Measurements from ENCODE around the gene GULP1. TPM values are rescaled to one million over a fixed set of nuclear protein-coding genes. Genes with fewer than 3 reads are reported as not detected.

The GULP1 gene
- total RNA-seq, 3 donors from 2014 or later, result 9.0 to 35.7 (median 15.1) TPM

DNA sequence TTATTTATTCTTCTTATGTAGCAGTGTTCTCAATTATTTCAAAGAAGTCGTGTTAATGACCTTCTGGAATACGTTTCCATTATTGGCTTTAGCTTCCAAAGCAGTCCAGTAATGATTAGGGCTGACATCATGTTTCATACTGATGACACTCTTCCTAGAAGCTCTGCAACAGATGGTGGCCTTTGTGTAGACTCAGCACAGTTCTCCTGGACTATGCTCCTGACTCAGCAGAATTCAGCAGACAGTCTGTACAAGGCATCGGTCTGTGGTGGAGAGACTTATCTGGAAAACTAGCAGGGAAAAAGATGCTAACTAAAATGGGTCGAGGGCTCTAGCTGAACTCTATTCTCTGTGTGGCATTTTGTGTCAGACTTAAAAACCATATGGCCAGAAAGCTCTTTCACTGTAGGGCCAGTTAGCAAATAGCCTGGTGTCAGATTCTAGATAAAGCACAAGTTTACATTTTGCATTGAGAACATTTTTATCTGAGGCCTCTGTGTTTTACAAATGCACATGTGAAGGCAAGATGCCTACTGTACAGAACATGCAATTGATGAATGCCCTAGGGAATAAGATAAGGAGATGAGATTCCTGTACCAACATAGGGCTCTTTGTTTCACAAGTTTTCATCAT is 35.1 kb downstream of the GULP1 start:
- H3K4me3 ChIP-seq, result no peak overlapping the region
- DNase-seq (no peak), ATAC-seq (peak; percentile 45)
- H3K4me1 ChIP-seq (ENCODE audit: low read depth), result no peaks in the 10 kb centered on the region
- no peaks in the 10 kb centered on the region for H3K9me3 ChIP-seq
- TF ChIP-seq, protein P1, sequence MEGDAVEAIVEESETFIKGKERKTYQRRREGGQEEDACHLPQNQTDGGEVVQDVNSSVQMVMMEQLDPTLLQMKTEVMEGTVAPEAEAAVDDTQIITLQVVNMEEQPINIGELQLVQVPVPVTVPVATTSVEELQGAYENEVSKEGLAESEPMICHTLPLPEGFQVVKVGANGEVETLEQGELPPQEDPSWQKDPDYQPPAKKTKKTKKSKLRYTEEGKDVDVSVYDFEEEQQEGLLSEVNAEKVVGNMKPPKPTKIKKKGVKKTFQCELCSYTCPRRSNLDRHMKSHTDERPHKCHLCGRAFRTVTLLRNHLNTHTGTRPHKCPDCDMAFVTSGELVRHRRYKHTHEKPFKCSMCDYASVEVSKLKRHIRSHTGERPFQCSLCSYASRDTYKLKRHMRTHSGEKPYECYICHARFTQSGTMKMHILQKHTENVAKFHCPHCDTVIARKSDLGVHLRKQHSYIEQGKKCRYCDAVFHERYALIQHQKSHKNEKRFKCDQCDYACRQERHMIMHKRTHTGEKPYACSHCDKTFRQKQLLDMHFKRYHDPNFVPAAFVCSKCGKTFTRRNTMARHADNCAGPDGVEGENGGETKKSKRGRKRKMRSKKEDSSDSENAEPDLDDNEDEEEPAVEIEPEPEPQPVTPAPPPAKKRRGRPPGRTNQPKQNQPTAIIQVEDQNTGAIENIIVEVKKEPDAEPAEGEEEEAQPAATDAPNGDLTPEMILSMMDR (IDR thresholded peaks at IDR 0.05), result no peak
- H3K36me3 ChIP-seq (ENCODE audit: low read depth), result no peaks in the 10 kb centered on the region
- intact Hi-C loops (cut with DNase I, micrococcal nuclease), result no loop called here

DNA sequence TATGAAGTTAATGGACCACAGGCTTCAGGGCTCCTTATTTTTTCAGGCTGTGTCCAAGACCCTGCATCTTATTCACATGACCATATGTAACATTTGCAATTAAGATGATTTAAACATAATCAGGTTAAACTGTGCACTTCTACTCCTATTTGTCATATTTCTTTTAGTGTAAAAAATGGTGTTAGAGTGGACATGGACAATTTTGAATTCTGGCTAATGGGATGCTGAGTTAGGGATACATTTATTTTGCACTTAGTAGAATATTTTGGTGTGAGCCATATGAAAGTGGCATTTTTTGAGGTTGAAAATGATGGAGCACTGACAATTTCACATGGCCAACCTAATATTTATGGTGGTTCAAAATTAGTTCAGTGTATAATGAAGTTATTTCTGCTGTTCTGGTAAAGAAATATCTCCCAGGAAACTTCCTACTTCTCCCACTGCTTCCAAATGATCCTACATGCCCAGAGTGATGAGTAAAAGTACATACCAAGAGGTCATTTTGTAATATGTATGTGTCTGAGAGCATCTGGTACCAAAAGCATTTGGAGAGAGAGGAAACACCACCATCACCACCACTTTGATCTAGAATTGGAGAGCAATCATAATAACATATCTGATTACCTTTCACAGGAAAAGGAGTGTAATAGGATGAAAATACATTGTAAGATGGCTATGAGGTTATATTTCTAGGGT is 36.0 kb downstream of the GULP1 start:
- DNase-seq (no peak), ATAC-seq (no peak)
- no peaks in the 10 kb centered on the region for H3K4me1 ChIP-seq (ENCODE audit: low read depth)
- intact Hi-C loops (cut with DNase I, micrococcal nuclease), result no loop called here
- no peaks in the 10 kb centered on the region for H3K9me3 ChIP-seq
- TF ChIP-seq, protein P1 (IDR thresholded peaks at IDR 0.05), result no peak
- H3K4me3 ChIP-seq, result no peak overlapping the region
- no peaks in the 10 kb centered on the region for H3K36me3 ChIP-seq (ENCODE audit: low read depth)

DNA sequence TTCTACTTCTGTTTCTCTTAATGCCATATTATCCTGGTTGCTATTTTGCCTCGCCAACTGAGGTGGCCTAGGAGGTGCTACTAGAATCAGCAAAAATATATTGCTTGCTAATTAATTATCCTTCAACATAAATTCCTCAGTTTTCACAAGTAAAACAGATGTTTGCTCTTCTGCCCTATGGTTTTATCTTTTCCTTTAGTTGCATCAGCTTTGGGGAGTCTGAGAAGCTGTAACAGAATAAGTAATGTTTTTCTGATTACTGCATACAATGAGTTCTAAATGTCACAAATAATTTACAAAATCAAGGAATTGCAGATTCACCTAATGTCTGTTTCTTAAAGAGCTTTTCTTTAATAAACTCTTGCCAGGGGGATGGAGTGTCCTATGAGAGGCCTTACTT is 36.7 kb downstream of the GULP1 start:
- TF ChIP-seq, protein P1 (IDR thresholded peaks at IDR 0.05), result no peak
- H3K4me1 ChIP-seq (ENCODE audit: low read depth), result no peaks in the 10 kb centered on the region
- no peak overlapping the region for H3K4me3 ChIP-seq
- ATAC-seq, result no peak
- intact Hi-C loops (cut with DNase I, micrococcal nuclease), result no loop called here
- no peaks in the 10 kb centered on the region for H3K9me3 ChIP-seq
- no peaks in the 10 kb centered on the region for H3K36me3 ChIP-seq (ENCODE audit: low read depth)
- DNase-seq, result no peak

DNA sequence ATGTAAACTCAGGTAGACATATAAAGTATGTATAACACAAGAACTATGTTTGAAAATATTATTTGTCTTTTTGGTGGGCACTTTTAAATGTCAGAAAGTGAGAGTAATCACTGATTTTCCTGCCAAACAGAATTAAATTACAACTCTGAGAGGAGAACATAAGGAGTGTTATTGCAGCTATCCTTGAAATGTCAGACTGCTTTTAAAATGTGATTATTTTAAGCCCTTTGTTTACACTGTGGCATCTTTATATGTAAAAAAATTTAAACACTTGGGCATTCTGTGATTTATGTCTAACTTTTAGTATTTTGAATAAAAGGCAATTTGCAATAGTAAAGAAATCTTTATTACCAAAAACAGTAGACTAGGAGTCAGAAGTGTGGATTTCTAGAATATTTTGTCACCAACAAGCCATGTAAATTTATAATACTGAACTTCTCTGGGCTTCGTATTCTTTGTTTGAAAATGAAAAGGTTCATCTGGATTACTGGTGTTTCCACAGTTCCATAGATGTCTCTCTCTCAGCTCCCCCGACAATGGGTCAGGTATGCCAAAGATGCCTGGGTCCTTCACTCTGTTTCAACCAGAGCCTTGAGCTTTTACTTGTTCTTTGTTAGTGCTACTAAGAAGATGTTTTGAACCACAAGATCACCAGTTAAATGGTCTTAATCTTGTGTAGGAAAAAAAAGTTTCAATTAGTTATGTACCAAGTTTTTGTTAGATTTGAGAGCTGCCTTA is 38.8 kb downstream of the GULP1 start:
- no peak for DNase-seq
- H3K4me3 ChIP-seq, result no peak overlapping the region
- intact Hi-C loops (cut with DNase I, micrococcal nuclease), result no loop called here
- no peaks in the 10 kb centered on the region for H3K36me3 ChIP-seq (ENCODE audit: low read depth)
- TF ChIP-seq, protein P1 (IDR thresholded peaks at IDR 0.05), result no peak
- H3K9me3 ChIP-seq, result no peaks in the 10 kb centered on the region
- H3K4me1 ChIP-seq (ENCODE audit: low read depth), result no peaks in the 10 kb centered on the region
- no peak for ATAC-seq

DNA sequence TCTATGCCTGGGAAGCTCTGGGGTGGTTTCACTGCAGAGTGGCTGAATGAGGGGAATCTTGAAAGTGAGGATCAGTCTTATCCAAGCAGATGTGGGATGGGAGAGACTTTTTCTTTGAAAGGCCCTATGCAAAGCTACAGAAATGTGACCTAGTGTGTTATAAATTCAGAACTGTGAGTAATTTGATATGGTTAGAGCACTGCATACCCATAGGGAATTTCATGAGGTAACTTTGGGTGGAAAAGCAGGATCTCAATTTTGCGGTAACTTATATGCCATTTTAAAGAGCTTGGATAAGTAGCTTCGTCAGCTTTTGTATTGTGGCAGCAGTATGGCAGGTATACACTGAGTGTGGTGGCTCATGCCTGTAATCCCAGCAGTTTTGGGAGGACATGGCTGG is 40.9 kb downstream of the GULP1 start:
- TF ChIP-seq, protein P1 (IDR thresholded peaks at IDR 0.05), result no peak
- intact Hi-C loops (cut with DNase I, micrococcal nuclease), result no loop called here
- Histone ChIP-seq H3K4me1 (ENCODE audit: low read depth) (no peaks in the 10 kb centered on the region), H3K36me3 (ENCODE audit: low read depth) (no peaks in the 10 kb centered on the region), H3K4me3 (no peak overlapping the region), H3K9me3 (no peaks in the 10 kb centered on the region)
- ATAC-seq (no peak), DNase-seq (no peak)
